ENCODE data around the gene NBPF1.
"Not testable (repeated sequence)": the region's sequence is repeated elsewhere in the genome, so short reads cannot be mapped to it uniquely, and the experiment has no call there.

NBPF1 gene

GRCh38 chr1:16607433-16607851, 5.9 kb downstream of the NBPF1 start:
- H3K4me3 ChIP-seq (ENCODE audit: low read depth, low read length), result no peak overlapping the region
- DNase-seq (ENCODE audit: low read depth), result no peak
- in situ Hi-C loops (cut with HindIII; ENCODE audit: low sequenced_read_pairs), result no loop called here
- TF ChIP-seq, protein P1, sequence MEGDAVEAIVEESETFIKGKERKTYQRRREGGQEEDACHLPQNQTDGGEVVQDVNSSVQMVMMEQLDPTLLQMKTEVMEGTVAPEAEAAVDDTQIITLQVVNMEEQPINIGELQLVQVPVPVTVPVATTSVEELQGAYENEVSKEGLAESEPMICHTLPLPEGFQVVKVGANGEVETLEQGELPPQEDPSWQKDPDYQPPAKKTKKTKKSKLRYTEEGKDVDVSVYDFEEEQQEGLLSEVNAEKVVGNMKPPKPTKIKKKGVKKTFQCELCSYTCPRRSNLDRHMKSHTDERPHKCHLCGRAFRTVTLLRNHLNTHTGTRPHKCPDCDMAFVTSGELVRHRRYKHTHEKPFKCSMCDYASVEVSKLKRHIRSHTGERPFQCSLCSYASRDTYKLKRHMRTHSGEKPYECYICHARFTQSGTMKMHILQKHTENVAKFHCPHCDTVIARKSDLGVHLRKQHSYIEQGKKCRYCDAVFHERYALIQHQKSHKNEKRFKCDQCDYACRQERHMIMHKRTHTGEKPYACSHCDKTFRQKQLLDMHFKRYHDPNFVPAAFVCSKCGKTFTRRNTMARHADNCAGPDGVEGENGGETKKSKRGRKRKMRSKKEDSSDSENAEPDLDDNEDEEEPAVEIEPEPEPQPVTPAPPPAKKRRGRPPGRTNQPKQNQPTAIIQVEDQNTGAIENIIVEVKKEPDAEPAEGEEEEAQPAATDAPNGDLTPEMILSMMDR (IDR thresholded peaks at IDR 0.05; ENCODE audit: low read depth, low read length, missing control alignments), result no peak

DNA sequence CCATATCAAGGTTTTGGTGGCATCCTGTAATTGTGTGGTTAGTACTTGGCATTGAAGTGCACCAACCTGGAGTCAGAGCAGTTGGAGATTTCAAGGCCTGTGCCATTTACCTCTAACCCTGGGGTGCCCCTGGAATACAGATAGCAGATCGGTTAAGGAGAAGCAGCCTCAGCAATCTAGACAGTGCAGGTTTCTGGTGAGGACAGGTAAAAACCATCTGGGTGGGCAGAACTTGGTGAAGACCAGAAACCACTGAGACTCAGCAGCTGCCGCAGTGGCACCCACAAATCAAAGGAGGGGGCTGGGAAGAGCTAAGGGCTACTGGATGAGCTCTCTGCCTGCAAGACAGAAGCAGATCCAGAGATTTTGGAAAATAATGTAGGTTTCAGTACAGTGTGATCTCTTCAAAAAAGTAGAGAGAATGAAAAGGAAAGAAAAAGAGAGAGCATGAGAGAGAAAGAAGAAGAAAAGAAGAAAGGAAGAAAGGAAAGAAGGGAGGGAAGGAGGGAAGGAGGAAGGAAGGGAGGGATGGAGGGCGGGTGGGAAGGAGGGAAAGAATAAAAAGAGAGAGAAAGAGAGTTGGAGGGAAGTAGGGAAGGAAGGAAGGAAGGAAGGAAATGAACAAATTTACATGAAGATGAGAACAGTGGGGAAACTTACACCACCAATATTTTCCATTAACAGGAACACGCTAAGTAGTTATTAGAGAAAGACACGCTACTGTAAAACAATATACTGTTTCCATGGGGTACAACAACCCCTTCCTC, 6.5 kb downstream of the NBPF1 start:
- DNase-seq (ENCODE audit: low read depth); H3K4me3 ChIP-seq (ENCODE audit: low read depth, low read length); in situ Hi-C loops (cut with HindIII; ENCODE audit: low sequenced_read_pairs): not testable (repeated sequence)

- TF ChIP-seq, protein P1 (IDR thresholded peaks at IDR 0.05; ENCODE audit: low read depth, low read length, missing control alignments), result no peak
- H3K4me3 ChIP-seq (ENCODE audit: low read depth, low read length), result no peak overlapping the region
- DNase-seq (ENCODE audit: low read depth), result no peak
- in situ Hi-C loops (cut with HindIII; ENCODE audit: low sequenced_read_pairs), result no loop called here
These were observed 7.5 kb downstream of the NBPF1 start for GRCh38 chr1:16605532-16606505.

- no peak overlapping the region for H3K4me3 ChIP-seq (ENCODE audit: low read depth, low read length)
- DNase-seq (ENCODE audit: low read depth), result no peak
- TF ChIP-seq, protein P1 (IDR thresholded peaks at IDR 0.05; ENCODE audit: low read depth, low read length, missing control alignments), result no peak
- in situ Hi-C loops (cut with HindIII; ENCODE audit: low sequenced_read_pairs), result no loop called here
These were observed 8.2 kb downstream of the NBPF1 start for GRCh38 chr1:16605213-16605525.

DNA sequence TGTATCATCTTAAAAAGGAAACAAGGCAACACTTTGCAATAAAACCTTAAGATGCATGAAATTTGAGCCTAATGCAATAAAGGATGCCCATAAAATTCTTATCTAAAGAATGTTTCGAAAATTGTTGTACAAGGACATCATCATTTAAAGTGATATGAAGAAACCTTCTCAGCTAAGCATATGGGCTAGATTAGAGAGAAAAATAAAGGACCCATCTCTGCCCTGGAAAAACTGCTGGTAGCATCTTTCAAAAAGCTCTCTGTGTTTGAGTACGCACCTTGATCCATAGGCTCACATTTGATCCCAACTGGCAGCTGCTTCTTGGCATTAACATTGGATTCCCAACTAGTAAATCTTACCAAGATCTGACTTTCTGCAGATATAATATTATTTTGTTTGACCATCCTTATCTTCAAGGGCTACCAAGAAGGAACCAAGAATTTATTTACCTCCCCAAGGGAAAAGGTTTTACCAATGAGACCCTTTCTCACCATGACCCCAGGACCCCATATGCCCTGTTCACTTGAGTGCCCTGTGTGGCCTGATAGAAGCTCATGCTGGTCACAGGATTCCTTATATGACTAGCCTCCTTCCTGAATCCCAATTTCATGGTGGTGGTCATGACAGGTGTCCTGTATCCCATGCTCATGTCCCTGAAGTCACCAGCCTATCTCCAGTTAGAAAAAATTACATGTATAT, 8.7 kb downstream of the NBPF1 start:
- DNase-seq (ENCODE audit: low read depth); in situ Hi-C loops (cut with HindIII; ENCODE audit: low sequenced_read_pairs); H3K4me3 ChIP-seq (ENCODE audit: low read depth, low read length): not testable (repeated sequence)

GRCh38 chr1:16603623-16604022, 9.7 kb downstream of the NBPF1 start:
- H3K4me3 ChIP-seq (ENCODE audit: low read depth, low read length); DNase-seq (ENCODE audit: low read depth); in situ Hi-C loops (cut with HindIII; ENCODE audit: low sequenced_read_pairs): not testable (repeated sequence)

DNA sequence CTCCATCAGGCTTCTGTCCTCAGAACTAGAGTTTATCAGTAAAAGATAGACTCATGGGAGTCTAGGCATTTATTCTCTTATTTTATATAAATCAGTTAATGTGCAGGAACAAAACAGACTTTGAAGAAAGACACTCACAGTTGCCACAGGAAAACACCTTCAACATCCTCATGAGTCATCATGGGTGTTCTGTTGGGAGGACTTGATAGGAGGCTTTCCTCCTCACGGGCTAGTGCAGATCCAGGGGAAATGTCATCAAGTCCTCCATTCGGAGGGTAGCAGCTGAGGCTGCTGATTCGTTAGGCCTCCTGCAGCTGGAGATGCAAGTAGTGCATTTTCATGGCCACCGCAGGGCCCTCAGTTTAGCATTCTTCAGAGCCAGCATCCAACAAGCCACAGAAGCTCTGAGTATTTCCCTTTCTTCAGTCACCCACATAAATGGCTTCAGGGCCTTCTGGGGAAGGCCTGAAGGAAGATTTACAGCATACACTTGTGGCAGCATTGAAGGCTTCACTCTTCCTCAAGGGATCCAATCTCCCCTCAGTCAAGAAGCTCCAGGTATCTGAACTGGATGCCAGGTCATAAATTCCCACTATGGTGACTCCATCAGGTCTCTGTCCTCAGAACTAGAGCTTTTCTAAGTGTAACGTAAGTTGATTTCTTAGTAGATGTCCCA, 10.9 kb downstream of the NBPF1 start:
- in situ Hi-C loops (cut with HindIII; ENCODE audit: low sequenced_read_pairs); DNase-seq (ENCODE audit: low read depth); H3K4me3 ChIP-seq (ENCODE audit: low read depth, low read length): not testable (repeated sequence)

DNA sequence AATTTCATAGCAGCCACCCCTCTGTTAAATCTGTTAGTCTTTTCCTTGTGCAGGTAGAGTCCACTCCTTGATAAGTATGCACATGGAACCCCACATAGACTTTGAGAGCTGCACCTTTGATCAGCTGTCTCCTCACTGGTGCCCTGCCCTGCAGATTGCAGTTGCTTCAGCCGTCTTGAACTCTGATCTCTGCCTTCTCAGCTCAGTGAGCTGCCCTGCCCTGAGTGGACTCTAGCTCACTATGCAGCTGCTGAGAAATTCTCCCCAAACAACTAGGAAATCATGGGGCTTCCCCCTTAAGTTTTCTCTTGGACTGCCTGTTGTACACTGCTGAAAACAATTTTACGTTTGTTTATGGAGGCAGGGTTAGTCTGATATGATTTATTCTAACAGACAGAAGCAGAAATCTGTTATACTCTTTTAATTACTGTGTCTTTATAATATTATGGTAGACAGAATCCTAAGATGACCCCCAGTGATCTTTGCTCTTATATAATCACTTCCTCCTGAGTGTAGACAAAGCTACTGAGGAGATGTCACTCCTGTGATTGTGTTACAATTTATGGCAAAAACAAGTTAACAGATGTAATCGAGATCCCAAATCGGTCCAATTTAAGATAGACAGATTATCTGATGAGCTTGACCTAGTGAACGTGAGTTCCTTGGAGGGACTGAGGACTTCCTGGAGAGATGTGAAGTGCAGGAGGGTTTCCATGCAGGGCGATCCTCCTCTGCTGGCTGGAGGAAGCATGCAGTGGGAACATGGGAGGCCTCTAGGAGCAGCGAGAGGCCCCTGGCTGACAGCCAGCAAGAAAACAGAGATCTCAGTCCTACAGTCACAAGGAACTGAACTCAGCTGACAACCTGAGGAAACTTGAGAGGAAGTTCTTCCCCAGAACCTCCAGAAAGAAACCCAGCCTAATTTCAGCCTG, 12.2 kb downstream of the NBPF1 start:
- H3K4me3 ChIP-seq (ENCODE audit: low read depth, low read length); in situ Hi-C loops (cut with HindIII; ENCODE audit: low sequenced_read_pairs); DNase-seq (ENCODE audit: low read depth): not testable (repeated sequence)

- in situ Hi-C loops (cut with HindIII; ENCODE audit: low sequenced_read_pairs); H3K4me3 ChIP-seq (ENCODE audit: low read depth, low read length); DNase-seq (ENCODE audit: low read depth): not testable (repeated sequence)
These were observed 14.0 kb downstream of the NBPF1 start for GRCh38 chr1:16599326-16599725.

GRCh38 chr1:16595216-16595615, 18.1 kb downstream of the NBPF1 start:
- DNase-seq (ENCODE audit: low read depth); H3K4me3 ChIP-seq (ENCODE audit: low read depth, low read length); in situ Hi-C loops (cut with HindIII; ENCODE audit: low sequenced_read_pairs): not testable (repeated sequence)
